Measurements from ENCODE around the gene CAPN1. TPM values are rescaled to one million over a fixed set of nuclear protein-coding genes. Genes with fewer than 3 reads are reported as not detected.
A peak's percentile ranks its signal among the peaks of the same experiment; 100 is the strongest.
"Not testable (repeated sequence)": the region's sequence is repeated elsewhere in the genome, so short reads cannot be mapped to it uniquely, and the experiment has no call there.

CAPN1 gene
- total RNA-seq, 4 donors from 2014 or later: 52.7 to 153 (median 106) TPM

DNA sequence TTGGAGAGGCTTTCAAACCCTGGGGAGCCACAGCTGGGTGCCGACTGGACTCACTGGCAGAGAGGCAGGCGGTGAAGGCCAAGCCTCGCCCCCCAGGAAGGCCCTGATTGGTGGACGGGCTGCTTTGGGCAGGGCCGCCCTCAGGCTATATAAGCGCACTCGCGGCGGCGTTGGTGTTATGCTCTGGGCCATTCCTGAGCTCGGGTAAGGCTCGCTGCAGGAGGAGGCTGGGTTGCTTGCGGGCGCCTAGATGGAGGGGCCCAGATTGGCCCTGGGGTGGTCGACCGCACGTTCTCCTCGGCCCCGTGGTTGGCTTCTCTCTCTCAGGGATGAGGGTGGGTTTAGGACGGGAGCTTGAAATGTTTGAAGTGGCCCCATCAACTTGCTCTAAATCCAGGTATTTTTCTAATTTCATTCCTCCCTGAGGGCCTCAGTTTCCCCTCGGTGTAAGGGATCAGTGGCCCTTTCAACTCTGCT, 11.6 kb upstream of the CAPN1 start, which contains the start of gene SPDYC:
SPDYC (plus strand) TSS at position 176 of the 477 bp plus-strand sequence. CDS start 1,125 bp downstream, outside the sequence.
- H3K36me3 ChIP-seq: no peaks in the 10 kb centered on the region
- no peaks in the 10 kb centered on the region for H3K27me3 ChIP-seq
- H3K27ac ChIP-seq: no peak within 1 kb of the TSS
- TF ChIP-seq CTCF (IDR thresholded peaks at IDR 0.05 in 4 of 5, conservative IDR thresholded peaks at IDR 0.05 in 1 of 5): no peak
- no peak for TF ChIP-seq POLR2A (IDR thresholded peaks at IDR 0.05)
- H3K4me3 ChIP-seq: no peak within 1 kb of the TSS
- no peaks in the 10 kb centered on the region for H3K9me3 ChIP-seq
- ATAC-seq: no peak
- intact Hi-C loops (cut with DNase I; ENCODE audit: low total_unique reads): no loop called here
- DNase-seq: no peak
- peaks cover 0 to 7% of the 10 kb centered on the region in 2 donors for H3K4me1 ChIP-seq
- in situ Hi-C loops (cut with MboI; ENCODE audit: low sequenced_read_pairs in 4 of 4): no loop called here

DNA sequence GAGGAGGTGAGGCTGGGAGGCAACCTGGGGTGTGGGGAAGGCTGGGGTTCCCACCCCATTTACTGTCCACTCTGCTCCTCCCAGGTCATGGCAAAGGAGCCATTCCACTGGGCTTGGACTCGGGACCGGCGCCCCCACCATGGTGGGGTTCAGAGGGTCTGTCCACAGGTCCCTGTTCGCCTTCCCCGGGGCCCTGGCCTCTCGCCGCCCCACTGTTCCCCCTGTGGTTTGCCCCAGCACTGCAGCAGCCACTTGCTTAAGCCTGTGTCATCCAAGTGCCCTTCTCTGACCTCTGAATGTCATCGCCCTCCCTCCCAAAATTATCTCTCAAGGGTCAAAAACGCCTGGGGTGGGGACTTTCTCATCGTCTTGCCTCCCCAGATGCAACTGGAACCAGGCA, 9.1 kb upstream of the CAPN1 start:
- peak in 1 of 2 donors; percentile 8 for DNase-seq
- H3K9me3 ChIP-seq: no peaks in the 10 kb centered on the region
- no peak overlapping the region for H3K4me3 ChIP-seq
- no peaks in the 10 kb centered on the region for H3K27me3 ChIP-seq
- in situ Hi-C loops (cut with MboI; ENCODE audit: low sequenced_read_pairs in 4 of 4): no loop called here
- no peak for ATAC-seq
- no peak overlapping the region for H3K27ac ChIP-seq
- no peaks in the 10 kb centered on the region for H3K36me3 ChIP-seq
- TF ChIP-seq POLR2A (IDR thresholded peaks at IDR 0.05) (no peak), CTCF (IDR thresholded peaks at IDR 0.05 in 4 of 5, conservative IDR thresholded peaks at IDR 0.05 in 1 of 5) (no peak)
- intact Hi-C loops (cut with DNase I; ENCODE audit: low total_unique reads): no loop called here
- H3K4me1 ChIP-seq: peaks cover 0 to 7% of the 10 kb centered on the region in 2 donors

DNA sequence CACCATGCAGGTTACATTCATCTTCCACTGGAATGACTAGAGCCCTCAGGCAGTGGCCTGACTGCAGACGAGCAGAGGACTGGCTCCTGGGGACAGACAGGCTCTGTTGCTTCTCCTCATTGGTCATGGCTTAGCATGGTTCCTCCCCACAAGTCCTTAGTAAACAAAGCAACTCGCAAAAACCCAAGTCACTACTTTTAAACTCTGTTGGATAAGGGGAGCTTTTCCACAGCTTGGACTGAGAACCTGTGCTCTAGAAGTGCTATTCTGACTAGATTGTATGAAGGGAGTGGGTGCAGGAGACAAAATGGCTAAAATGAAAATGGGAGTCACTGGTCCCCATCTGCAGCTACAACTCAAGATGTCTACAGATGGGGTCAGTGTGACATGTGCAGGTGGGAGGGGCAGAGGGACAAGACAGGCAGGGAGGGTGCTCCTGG, 7.1 kb upstream of the CAPN1 start:
- ATAC-seq; H3K36me3 ChIP-seq; H3K4me3 ChIP-seq; H3K4me1 ChIP-seq; H3K27me3 ChIP-seq; DNase-seq; in situ Hi-C loops (cut with MboI; ENCODE audit: low sequenced_read_pairs in 4 of 4); intact Hi-C loops (cut with DNase I; ENCODE audit: low total_unique reads); H3K9me3 ChIP-seq: not testable (repeated sequence)
- H3K27ac ChIP-seq: peak overlapping the region in 2 of 4 donors; percentile 57 to 62

DNA sequence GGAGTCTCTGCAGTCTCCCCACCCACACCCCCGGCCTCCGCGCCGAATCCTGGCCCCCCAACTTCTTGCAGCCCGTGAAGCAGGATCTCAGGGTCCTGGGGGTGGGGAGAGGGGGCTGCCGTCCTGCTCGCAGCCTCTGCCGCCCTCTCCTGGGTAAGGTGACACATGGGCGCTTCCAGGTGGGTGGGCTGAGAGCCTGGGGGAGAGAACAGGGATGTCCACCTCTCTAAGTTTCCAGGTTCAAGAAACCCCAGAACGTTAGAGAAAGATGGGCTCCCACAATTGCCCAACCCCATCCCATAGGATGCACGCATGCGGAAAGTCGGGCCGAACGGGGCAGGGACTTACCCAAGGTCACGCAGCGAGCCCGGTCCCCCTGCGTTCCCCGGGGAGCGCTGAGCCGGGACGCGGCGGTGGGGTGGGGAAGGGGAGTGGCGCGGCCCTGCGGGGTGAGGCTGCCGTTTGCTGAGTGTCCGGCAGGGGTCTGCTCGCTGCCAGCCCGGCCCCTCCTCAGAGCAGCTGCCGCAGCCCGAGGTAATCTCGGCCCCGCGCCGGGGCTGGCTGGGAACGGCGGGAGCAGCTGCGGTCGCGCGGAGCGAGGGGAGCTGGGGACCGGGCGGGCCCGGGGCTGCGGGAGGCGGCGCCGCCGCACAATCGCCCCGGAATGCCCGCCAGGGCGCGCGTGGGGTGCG, 705 bp upstream of the CAPN1 start:
- DNase-seq (peak; percentile 27 to 66), ATAC-seq (peak; percentile 54 to 55)
- in situ Hi-C loops (cut with MboI; ENCODE audit: low sequenced_read_pairs in 4 of 4): loop anchor here in 3 of 4 donors (5.0 kb wide), 1 partner anchor 69 kb away; the partner anchor contains the start of gene TM7SF2 (in 3 of the 3)
- H3K4me3 ChIP-seq: peak overlapping the region; percentile 85 to 99 (median 92)
- peaks cover 18 to 25% of the 10 kb centered on the region in 2 donors for H3K4me1 ChIP-seq
- peak; percentile 76 to 80 for TF ChIP-seq POLR2A (IDR thresholded peaks at IDR 0.05)
- peak; percentile 52 to 75 (median 73) for TF ChIP-seq CTCF (IDR thresholded peaks at IDR 0.05 in 4 of 5, conservative IDR thresholded peaks at IDR 0.05 in 1 of 5)
- peak overlapping the region; percentile 93 to 99 (median 98) for H3K27ac ChIP-seq
- H3K9me3 ChIP-seq: no peaks in the 10 kb centered on the region
- intact Hi-C loops (cut with DNase I; ENCODE audit: low total_unique reads): loop anchor here (1.0 to 5.0 kb wide), 3 partner anchors 39 to 169 kb away; partner anchors contain the start of gene ARL2
- peaks cover 0 to under 1% of the 10 kb centered on the region in 2 donors for H3K36me3 ChIP-seq
- no peaks in the 10 kb centered on the region for H3K27me3 ChIP-seq

All from gastrocnemius medialis (tissue), 4 donors.